ENCODE data around the gene MYO18A. TPM values are rescaled to one million over a fixed set of nuclear protein-coding genes. Genes with fewer than 3 reads are reported as not detected.
"Not testable (repeated sequence)": the region's sequence is repeated elsewhere in the genome, so short reads cannot be mapped to it uniquely, and the experiment has no call there.

Gene MYO18A
- total and polyA plus RNA-seq, 2 experiments from 2014 or later: 186 to 564 TPM

GRCh38 chr17:29090750-29091605, 89.2 kb downstream of the MYO18A start:
- no peak for TF ChIP-seq CTCF (IDR thresholded peaks at IDR 0.05; ENCODE audit: low read depth, low read length)
- H3K27me3 ChIP-seq: no peaks in the 10 kb centered on the region
- H3K4me1 ChIP-seq (ENCODE audit: low read depth): no peaks in the 10 kb centered on the region
- H3K4me3 ChIP-seq: no peak overlapping the region
- DNase-seq (ENCODE audit: low read depth in 1 of 2, low spot score in 1 of 2): no peak
- no peak overlapping the region for H3K27ac ChIP-seq
- peaks cover 80% of the 10 kb centered on the region for H3K36me3 ChIP-seq
- no peaks in the 10 kb centered on the region for H3K9me3 ChIP-seq (ENCODE audit: low read depth)

- Histone ChIP-seq H3K27ac (no peak overlapping the region), H3K9me3 (ENCODE audit: low read depth) (no peaks in the 10 kb centered on the region), H3K4me3 (no peak overlapping the region), H3K36me3 (peaks cover 79% of the 10 kb centered on the region), H3K4me1 (ENCODE audit: low read depth) (no peaks in the 10 kb centered on the region), H3K27me3 (no peaks in the 10 kb centered on the region)
- no peak for TF ChIP-seq CTCF (IDR thresholded peaks at IDR 0.05; ENCODE audit: low read depth, low read length)
- DNase-seq (ENCODE audit: low read depth in 1 of 2, low spot score in 1 of 2): no peak
These were observed 90.1 kb downstream of the MYO18A start for GRCh38 chr17:29090108-29090507.

DNA sequence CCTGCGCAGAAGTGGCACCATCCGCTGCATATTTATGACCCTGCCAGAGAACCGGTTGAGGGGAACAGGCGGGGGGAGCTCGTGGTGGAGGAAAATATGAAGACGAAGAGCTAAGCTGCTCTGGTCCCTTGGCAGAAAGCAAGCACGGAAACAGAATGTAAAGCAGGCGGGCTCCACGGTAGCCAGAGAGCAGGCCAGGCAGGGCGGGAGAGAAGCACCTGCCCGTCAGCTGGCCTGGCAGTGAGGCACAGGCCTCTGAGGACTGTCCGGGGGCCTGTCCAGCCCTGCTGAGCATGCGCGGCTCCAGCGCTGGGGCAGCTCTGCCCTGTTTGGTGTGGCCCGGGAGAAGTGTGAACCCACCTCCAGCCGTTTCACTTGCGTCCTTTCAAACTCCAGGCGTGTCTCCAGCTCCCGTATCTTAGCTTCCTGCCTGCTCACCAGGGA, 90.6 kb downstream of the MYO18A start:
- no peak for TF ChIP-seq CTCF (IDR thresholded peaks at IDR 0.05; ENCODE audit: low read depth, low read length)
- no peaks in the 10 kb centered on the region for H3K4me1 ChIP-seq (ENCODE audit: low read depth)
- DNase-seq (ENCODE audit: low read depth in 1 of 2, low spot score in 1 of 2): no peak

GRCh38 chr17:29088782-29089181, 91.4 kb downstream of the MYO18A start:
- not testable (repeated sequence) for H3K4me3 ChIP-seq; H3K9me3 ChIP-seq (ENCODE audit: low read depth); H3K27me3 ChIP-seq; H3K4me1 ChIP-seq (ENCODE audit: low read depth); H3K27ac ChIP-seq; DNase-seq (ENCODE audit: low read depth in 1 of 2, low spot score in 1 of 2)
- peaks cover 78% of the 10 kb centered on the region for H3K36me3 ChIP-seq

More for the DNA sequence above, 90.6 kb downstream of the MYO18A start:
- Histone ChIP-seq H3K9me3 (ENCODE audit: low read depth) (no peaks in the 10 kb centered on the region), H3K27me3 (no peaks in the 10 kb centered on the region), H3K27ac (no peak overlapping the region), H3K36me3 (peaks cover 78% of the 10 kb centered on the region), H3K4me3 (no peak overlapping the region)

GRCh38 chr17:29086628-29087332, 93.4 kb downstream of the MYO18A start:
- Histone ChIP-seq H3K27ac (no peak overlapping the region), H3K4me1 (ENCODE audit: low read depth) (no peaks in the 10 kb centered on the region), H3K36me3 (peaks cover 70% of the 10 kb centered on the region), H3K27me3 (no peaks in the 10 kb centered on the region), H3K4me3 (no peak overlapping the region), H3K9me3 (ENCODE audit: low read depth) (no peaks in the 10 kb centered on the region)
- DNase-seq (ENCODE audit: low read depth in 1 of 2, low spot score in 1 of 2): no peak
- TF ChIP-seq CTCF (IDR thresholded peaks at IDR 0.05; ENCODE audit: low read depth, low read length): no peak

DNA sequence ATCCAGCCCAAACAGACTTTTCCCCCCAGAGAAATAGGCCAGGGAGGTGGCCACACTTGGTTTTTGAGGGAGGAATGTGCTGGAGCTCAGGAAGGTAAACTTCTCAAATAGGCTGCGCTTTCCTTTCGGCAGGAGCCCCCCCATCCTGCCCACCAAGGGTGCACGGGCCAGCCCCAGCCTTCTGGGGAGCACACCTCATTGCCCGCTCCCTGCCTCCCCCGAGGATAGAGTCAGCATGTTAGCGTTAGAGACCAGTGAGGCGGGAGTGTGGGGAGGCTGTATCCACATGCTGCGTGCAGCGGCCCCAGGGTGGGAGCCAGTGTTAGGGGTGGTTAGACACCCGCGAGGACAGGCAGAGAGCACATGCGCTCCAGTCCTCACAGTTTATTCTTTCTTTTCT, 95.0 kb downstream of the MYO18A start:
- no peak for TF ChIP-seq CTCF (IDR thresholded peaks at IDR 0.05; ENCODE audit: low read depth, low read length)
- no peak for DNase-seq (ENCODE audit: low read depth in 1 of 2, low spot score in 1 of 2)
- no peaks in the 10 kb centered on the region for H3K27me3 ChIP-seq
- H3K27ac ChIP-seq: no peak overlapping the region
- H3K36me3 ChIP-seq: peaks cover 62% of the 10 kb centered on the region
- H3K4me1 ChIP-seq (ENCODE audit: low read depth): no peaks in the 10 kb centered on the region
- H3K9me3 ChIP-seq (ENCODE audit: low read depth): no peaks in the 10 kb centered on the region
- H3K4me3 ChIP-seq: no peak overlapping the region
